HG02870 (cell line): Measurements from ENCODE around the gene CENPW.

Source experiments
- ATAC-seq: cut with Tn5 transposase; IDR thresholded peaks from one replicate; pipeline ENCODE4 v1.9.1; 2021; ENCODE audit warnings: mild to moderate bottlenecking, moderate library complexity; ENCODE audit not compliant: unreplicated experiment

Gene CENPW

GRCh38 chr6:126339796-126340609, at the start of gene CENPW:
TSS of gene CENPW (plus strand) at chr6:126340115. CDS start at chr6:126340274, 159 bp downstream.
- peak; percentile 88 for ATAC-seq

GRCh38 chr6:126293891-126294524, 45.9 kb upstream of the CENPW start:
- ATAC-seq, result no peak

- ATAC-seq, result peak; percentile 66
These were observed 39.8 kb upstream of the CENPW start for GRCh38 chr6:126300126-126300525.

GRCh38 chr6:126300735-126301134, 39.2 kb upstream of the CENPW start:
- ATAC-seq, result peak; percentile 64

- ATAC-seq, result no peak
These were observed 37.7 kb upstream of the CENPW start for GRCh38 chr6:126302191-126302590.

- no peak for ATAC-seq
These were observed 32.1 kb upstream of the CENPW start for GRCh38 chr6:126307849-126308248.

- no peak for ATAC-seq
These were observed 31.6 kb upstream of the CENPW start for GRCh38 chr6:126308362-126308761.

- ATAC-seq, result peak; percentile 95
These were observed 27.8 kb upstream of the CENPW start for GRCh38 chr6:126312013-126312665.

GRCh38 chr6:126313941-126314340, 26.0 kb upstream of the CENPW start:
- ATAC-seq, result no peak

GRCh38 chr6:126318797-126319196, 21.1 kb upstream of the CENPW start:
- no peak for ATAC-seq

GRCh38 chr6:126333729-126334128, 6.2 kb upstream of the CENPW start:
- ATAC-seq, result no peak

GRCh38 chr6:126335210-126335609, 4.7 kb upstream of the CENPW start:
- ATAC-seq, result no peak

- ATAC-seq, result no peak
These were observed 2.6 kb upstream of the CENPW start for GRCh38 chr6:126337323-126337722.

GRCh38 chr6:126341126-126341525, 1.2 kb downstream of the CENPW start:
- no peak for ATAC-seq

GRCh38 chr6:126344181-126344580, 4.3 kb downstream of the CENPW start:
- ATAC-seq, result no peak

GRCh38 chr6:126351960-126352359, 12.0 kb downstream of the CENPW start:
- ATAC-seq, result no peak

- no peak for ATAC-seq
These were observed 12.6 kb downstream of the CENPW start for GRCh38 chr6:126352514-126352913.

- no peak for ATAC-seq
These were observed 16.6 kb downstream of the CENPW start for GRCh38 chr6:126356526-126356925.

- ATAC-seq, result no peak
These were observed 20.1 kb downstream of the CENPW start for GRCh38 chr6:126359936-126360537.

GRCh38 chr6:126361832-126362440, 22.0 kb downstream of the CENPW start:
- no peak for ATAC-seq

- peak; percentile 46 for ATAC-seq
These were observed 27.9 kb downstream of the CENPW start for GRCh38 chr6:126367849-126368248.
